HepG2 (cell line): ENCODE results near the gene KRTAP2-3. TPM values are rescaled to one million over a fixed set of nuclear protein-coding genes. Genes with fewer than 3 reads are reported as not detected.

Experiments
- AGO2 ChIP-seq: fragments of 200-400 bp; formaldehyde crosslinking; optimal IDR thresholded peaks from 2 replicates; pipeline ENCODE3; 2017; ENCODE audit warnings: mild to moderate bottlenecking, low read depth, low read length, moderate library complexity
- CREB1 ChIP-seq, 2 experiments: fragments of 450-650 bp in 1 of 2; IDR thresholded peaks; 2 replicates each; pipeline ENCODE4 v1.6.1; 2016 to 2017; ENCODE audit warnings: control low read depth in 1 of 2, mild to moderate bottlenecking in 1 of 2, missing compliant biosample characterization in 1 of 2, missing genetic modification characterization in 1 of 2
- ELF3 ChIP-seq: IDR thresholded peaks from 2 replicates; pipeline ENCODE4 v1.6.1; 2016; ENCODE audit warnings: missing genetic modification reagents, missing compliant biosample characterization
- ELF4 ChIP-seq: sonication (generic); formaldehyde crosslinking; IDR thresholded peaks from 2 replicates; pipeline ENCODE4 v1.5.0; 2020; ENCODE audit warnings: missing genetic modification reagents, mild to moderate bottlenecking, moderate library complexity, borderline replicate concordance
- ETS1 ChIP-seq: sonication (generic); formaldehyde crosslinking; IDR thresholded peaks from 2 replicates; pipeline ENCODE4 v1.4.0; 2020; ENCODE audit warnings: missing genetic modification reagents
- FOSL1 ChIP-seq: sonication (generic); formaldehyde crosslinking; IDR thresholded peaks from 2 replicates; pipeline ENCODE4 v1.9.0; 2021; ENCODE audit warnings: missing genetic modification reagents, borderline replicate concordance
- FOXA1 ChIP-seq, 2 experiments: fragments of 450-650 bp in 1 of 2; sonication (generic) in 1 of 2; formaldehyde crosslinking in 1 of 2; IDR thresholded peaks; 2 replicates each; pipeline versions ENCODE4 v1.4.0 to v1.6.1; 2016 to 2020; ENCODE audit warnings: missing genetic modification reagents in 1 of 2
- HMG20A ChIP-seq: IDR thresholded peaks from 2 replicates; pipeline ENCODE4 v1.6.1; 2016; ENCODE audit warnings: borderline replicate concordance
- HNF4A ChIP-seq: sonication (generic); formaldehyde crosslinking; IDR thresholded peaks from 2 replicates; pipeline ENCODE4 v1.4.0; 2020; ENCODE audit warnings: missing genetic modification reagents
- KLF9 ChIP-seq: IDR thresholded peaks from 2 replicates; pipeline ENCODE4 v1.6.1; 2016; ENCODE audit warnings: low read depth
- MED1 ChIP-seq: sonication (generic); formaldehyde crosslinking; IDR thresholded peaks from 2 replicates; pipeline ENCODE4 v1.4.0; 2020; ENCODE audit warnings: missing genetic modification reagents
- MEIS2 ChIP-seq: sonication (generic); formaldehyde crosslinking; IDR thresholded peaks from 2 replicates; pipeline ENCODE4 v1.9.0; 2021; ENCODE audit warnings: mild to moderate bottlenecking, missing genetic modification reagents
- NR2F6 ChIP-seq, 2 experiments: IDR thresholded peaks; 2 replicates each; pipeline ENCODE4 v1.6.1; 2016; ENCODE audit warnings: antibody characterized with exemption in 1 of 2, mild to moderate bottlenecking in 1 of 2
- PHB2 ChIP-seq: fragments of 450-650 bp; IDR thresholded peaks from 2 replicates; pipeline ENCODE4 v1.6.1; 2018; ENCODE audit not compliant: partially characterized antibody
- SOX6 ChIP-seq, 2 experiments: fragments of 450-650 bp in 1 of 2; sonication (generic) in 1 of 2; formaldehyde crosslinking in 1 of 2; IDR thresholded peaks; 2 replicates each; pipeline versions ENCODE4 v1.4.0 to v1.6.1; 2017 to 2020; ENCODE audit warnings: antibody characterized with exemption in 1 of 2, mild to moderate bottlenecking in 1 of 2, missing genetic modification reagents in 1 of 2
- TARDBP ChIP-seq: sonication (generic); formaldehyde crosslinking; IDR thresholded peaks from 2 replicates; pipeline ENCODE4 v1.8.0; 2022; ENCODE audit warnings: mild to moderate bottlenecking, missing genetic modification reagents
- ZEB1 ChIP-seq: IDR thresholded peaks from 2 replicates; pipeline ENCODE4 v1.6.1; 2012; ENCODE audit warnings: mild to moderate bottlenecking, low read depth, inconsistent platforms; ENCODE audit not compliant: insufficient replicate concordance
- ZFP1 ChIP-seq: IDR thresholded peaks from 2 replicates; pipeline ENCODE4 v1.6.1; 2016
- ZKSCAN8 ChIP-seq: IDR thresholded peaks from 2 replicates; pipeline ENCODE4 v1.6.1; 2016; ENCODE audit warnings: borderline replicate concordance, missing genetic modification reagents, missing compliant biosample characterization
- ZNF569 ChIP-seq: sonication (generic); formaldehyde crosslinking; IDR thresholded peaks from 2 replicates; pipeline ENCODE4 v1.5.0; 2020; ENCODE audit warnings: mild to moderate bottlenecking, missing genetic modification reagents, moderate library complexity, borderline replicate concordance
- ZNF609 ChIP-seq: sonication (generic); formaldehyde crosslinking; IDR thresholded peaks from 2 replicates; pipeline ENCODE4 v1.4.0; 2020; ENCODE audit warnings: mild to moderate bottlenecking, missing genetic modification reagents, borderline replicate concordance
- ZNF644 ChIP-seq: IDR thresholded peaks from 2 replicates; pipeline ENCODE4 v1.6.1; 2016; ENCODE audit warnings: low read depth
- ZNF792 ChIP-seq: IDR thresholded peaks from 2 replicates; pipeline ENCODE4 v1.6.1; 2016
- ZUFSP ChIP-seq: sonication (generic); formaldehyde crosslinking; IDR thresholded peaks from 2 replicates; pipeline ENCODE4 v1.9.0; 2021; ENCODE audit warnings: missing genetic modification reagents, mild to moderate bottlenecking, borderline replicate concordance
- polyA plus RNA-seq, 8 experiments: library from polyadenylated mRNA; depleted of rRNA in 3 of 8; stranded (reverse) in 7 of 8; unstranded in 1 of 8; fragments of >200 nt; fragmentation: Illumina TruSeq in 4 of 8; extraction: Trizol in 4 of 8; gene quantifications; 2 replicates each; pipeline versions ENCODE4 v1.2.1 to v1.2.3, GENCODE V29; 2011 to 2016; ENCODE audit warnings: low read depth in 4 of 8, missing spikeins in 1 of 8, mixed read lengths in 1 of 8; ENCODE audit not compliant: insufficient read depth in 1 of 8
- total RNA-seq, 5 experiments: library from RNA; depleted of rRNA; stranded (reverse); fragments of >200 nt; fragmentation: Illumina TruSeq; extraction: Trizol; gene quantifications; 2 replicates each; pipeline ENCODE4 v1.2.3, GENCODE V29; 2016; ENCODE audit warnings: low read depth in 1 of 5

Gene KRTAP2-3
- total and polyA plus RNA-seq, 2 of the 13 experiments (the other 11 are each of a cell fraction or from before 2014, with no cell fraction given): 0.25 TPM; not detected in 1

GRCh38 chr17:41009301-41009760 is 50.6 kb downstream of the KRTAP2-3 start (continued):
- peak; percentile 87 for TF ChIP-seq ZNF609
- peak; percentile 44 for TF ChIP-seq HNF4A
- 0 out of 2 replicates have a peak, but pooled peaks have one; percentile 67 for TF ChIP-seq ZKSCAN8 (CRISPR knock-in tag)
- TF ChIP-seq MEIS2: 0 out of 2 replicates have a peak, but pooled peaks have one; percentile 29
- TF ChIP-seq PHB2: no peak
- TF ChIP-seq NR2F6 (IDR thresholded peaks at IDR 0.05): peak; percentile 77
- peak; percentile 58 for TF ChIP-seq NR2F6 (CRISPR knock-in tag; IDR thresholded peaks at IDR 0.05)
- TF ChIP-seq TARDBP: peak; percentile 85
- no peak for TF ChIP-seq ETS1 (CRISPR knock-in tag)
- TF ChIP-seq ZNF644: peak; percentile 32; the same call in 1 of the 2 replicates
- TF ChIP-seq SOX6 (IDR thresholded peaks at IDR 0.05): no peak
- peak; percentile 100 for TF ChIP-seq SOX6 (CRISPR knock-in tag; IDR thresholded peaks at IDR 0.05)
- TF ChIP-seq FOSL1 (CRISPR knock-in tag): peak; percentile 37; the same call in 1 of the 2 replicates
- TF ChIP-seq ZUFSP (CRISPR knock-in tag): no peak
- TF ChIP-seq ZNF569 (CRISPR knock-in tag): 0 out of 2 replicates have a peak, but pooled peaks have one; percentile 62
- 0 out of 2 replicates have a peak, but pooled peaks have one; percentile 54 for TF ChIP-seq ZNF792 (CRISPR knock-in tag)
- peak; percentile 35 for TF ChIP-seq ZEB1
- no peak for TF ChIP-seq ZFP1
- TF ChIP-seq MED1 (CRISPR knock-in tag): peak; percentile 89
- 0 out of 2 replicates have a peak, but pooled peaks have one; percentile 47 for TF ChIP-seq FOXA1 (IDR thresholded peaks at IDR 0.05)
- peak; percentile 83 for TF ChIP-seq FOXA1 (CRISPR knock-in tag; IDR thresholded peaks at IDR 0.05)
- TF ChIP-seq ELF4: no peak
- TF ChIP-seq CREB1 (IDR thresholded peaks at IDR 0.05): no peak; the same call in 1 of the 2 replicates
- TF ChIP-seq CREB1 (CRISPR knock-in tag; IDR thresholded peaks at IDR 0.05): peak; percentile 73
- TF ChIP-seq HMG20A: peak; percentile 96; the same call in 1 of the 2 replicates
- TF ChIP-seq ELF3 (CRISPR knock-in tag): peak; percentile 75
- TF ChIP-seq AGO2: no peak
- TF ChIP-seq KLF9 (CRISPR knock-in tag): no peak
